ENCODE measurements around the gene LMO2.

- TF ChIP-seq, protein P1, sequence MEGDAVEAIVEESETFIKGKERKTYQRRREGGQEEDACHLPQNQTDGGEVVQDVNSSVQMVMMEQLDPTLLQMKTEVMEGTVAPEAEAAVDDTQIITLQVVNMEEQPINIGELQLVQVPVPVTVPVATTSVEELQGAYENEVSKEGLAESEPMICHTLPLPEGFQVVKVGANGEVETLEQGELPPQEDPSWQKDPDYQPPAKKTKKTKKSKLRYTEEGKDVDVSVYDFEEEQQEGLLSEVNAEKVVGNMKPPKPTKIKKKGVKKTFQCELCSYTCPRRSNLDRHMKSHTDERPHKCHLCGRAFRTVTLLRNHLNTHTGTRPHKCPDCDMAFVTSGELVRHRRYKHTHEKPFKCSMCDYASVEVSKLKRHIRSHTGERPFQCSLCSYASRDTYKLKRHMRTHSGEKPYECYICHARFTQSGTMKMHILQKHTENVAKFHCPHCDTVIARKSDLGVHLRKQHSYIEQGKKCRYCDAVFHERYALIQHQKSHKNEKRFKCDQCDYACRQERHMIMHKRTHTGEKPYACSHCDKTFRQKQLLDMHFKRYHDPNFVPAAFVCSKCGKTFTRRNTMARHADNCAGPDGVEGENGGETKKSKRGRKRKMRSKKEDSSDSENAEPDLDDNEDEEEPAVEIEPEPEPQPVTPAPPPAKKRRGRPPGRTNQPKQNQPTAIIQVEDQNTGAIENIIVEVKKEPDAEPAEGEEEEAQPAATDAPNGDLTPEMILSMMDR (IDR thresholded peaks at IDR 0.05) = no peak
- no peak for TF ChIP-seq POLR2A (IDR thresholded peaks at IDR 0.05)
These were observed 16.9 kb downstream of the LMO2 start for GRCh38 chr11:33874910-33875490.
